GM12878 (cell line): ENCODE measurements around the gene FBXO42. TPM values are rescaled to one million over a fixed set of nuclear protein-coding genes. Genes with fewer than 3 reads are reported as not detected.

Experiments
- ATAC-seq: fragments of 200-7000 bp; cut with Tn5 transposase; 3 replicates; pipeline ENCODE4 v1.9.1; 2020; ENCODE audit warnings: mild to moderate bottlenecking, moderate library complexity
- BruUV-seq: library from RNA; stranded (reverse); fragments of 400-500 nt; replicated peaks from 2 replicates; lab custom pipeline; 2021; lab: Mats Ljungman, UMichigan
- CTCF ChIA-PET: fragments of 300-600 bp; sonication (Branson Sonifier 250); formaldehyde crosslinking; extraction: SDS; loops from one replicate; lab custom pipeline; 2021; ENCODE audit warnings: inconsistent platforms; lab: Yijun Ruan, JAX
- POLR2A ChIA-PET: fragments of 350-600 bp; formaldehyde crosslinking; extraction: SDS; loops from one replicate; lab custom pipeline; 2021; ENCODE audit warnings: inconsistent platforms; lab: Charles Lee
- RAD21 ChIA-PET: fragments of 300-600 bp; sonication (Branson Sonifier 250); formaldehyde crosslinking; loops from one replicate; lab custom pipeline; 2023; ENCODE audit warnings: antibody characterized with exemption; ENCODE audit not compliant: unreplicated experiment; lab: Charles Lee
- SMC1A ChIA-PET: fragments of 300-600 bp; sonication (Branson Sonifier 250); formaldehyde crosslinking; loops from one replicate; lab custom pipeline; 2023; ENCODE audit not compliant: unreplicated experiment, uncharacterized antibody; lab: Charles Lee
- DNase-seq: peaks from one replicate; pipeline ENCODE4 v3.0.0-alpha.2; 2011; ENCODE audit warnings: low read depth, low spot score
- FAIRE-seq: peaks from 3 replicates; lab custom pipeline; 2011; peaks lifted over from hg19 to GRCh38; lab: Jason Lieb, UNC
- H2AFZ ChIP-seq: 2 replicates; pipeline ENCODE4 v1.6.0; 2011; ENCODE audit warnings: low read depth, low read length, control low read depth; ENCODE audit not compliant: control insufficient read depth
- H3K27ac ChIP-seq: 2 replicates; pipeline ENCODE4 v1.5.1; 2011; ENCODE audit warnings: control low read depth; ENCODE audit not compliant: control insufficient read depth, insufficient read depth
- H3K27me3 ChIP-seq, 2 experiments: replicated peaks in 1 of 2; 2 replicates each; pipeline versions ENCODE4 v1.6.0 to v1.6.1; 2011; ENCODE audit warnings: low read length in 1 of 2; ENCODE audit not compliant: control insufficient read depth in 2 of 2, insufficient read depth in 2 of 2
- H3K36me3 ChIP-seq, 2 experiments: 2 replicates each; pipeline ENCODE4 v1.5.1; 2011; ENCODE audit warnings: low read length in 1 of 2; ENCODE audit not compliant: control insufficient read depth in 2 of 2, insufficient read depth in 2 of 2
- H3K4me1 ChIP-seq: 2 replicates; pipeline ENCODE4 v1.6.1; 2011; ENCODE audit warnings: mild to moderate bottlenecking, low read length, moderate library complexity, mixed read lengths; ENCODE audit not compliant: control insufficient read depth, insufficient read depth
- H3K4me2 ChIP-seq: 2 replicates; pipeline ENCODE4 v1.6.0; 2011; ENCODE audit warnings: control low read depth; ENCODE audit not compliant: control insufficient read depth, insufficient read depth
- H3K4me3 ChIP-seq: fragments of 200-600 bp; sonication (generic); 2 replicates; pipeline ENCODE4 v1.5.1; 2016
- H3K79me2 ChIP-seq: 2 replicates; pipeline ENCODE4 v1.6.0; 2011; ENCODE audit warnings: low read length; ENCODE audit not compliant: control insufficient read depth, insufficient read depth
- H3K9ac ChIP-seq: 2 replicates; pipeline ENCODE4 v1.8.0; 2011; ENCODE audit warnings: low read length, control low read depth, mixed read lengths; ENCODE audit not compliant: control insufficient read depth, insufficient read depth
- H3K9me3 ChIP-seq: replicated peaks from 3 replicates; pipeline ENCODE4 v1.5.1; 2011; ENCODE audit warnings: mild to moderate bottlenecking, low read length; ENCODE audit not compliant: control insufficient read depth, insufficient read depth
- H4K20me1 ChIP-seq: 2 replicates; pipeline ENCODE4 v1.6.0; 2011; ENCODE audit not compliant: control insufficient read depth, insufficient read depth
- ATF7 ChIP-seq: fragments of 450-650 bp; IDR thresholded peaks from 2 replicates; pipeline ENCODE4 v1.6.1; 2016; ENCODE audit warnings: low read depth, mild to moderate bottlenecking
- E2F8 ChIP-seq: fragments of 450-650 bp; IDR thresholded peaks from 2 replicates; pipeline ENCODE4 v1.6.1; 2018; ENCODE audit warnings: mild to moderate bottlenecking, low read depth, moderate library complexity; ENCODE audit not compliant: partially characterized antibody
- KDM1A ChIP-seq: fragments of 200-600 bp; sonication (generic); IDR thresholded peaks from 2 replicates; pipeline ENCODE4 v1.6.1; 2016; ENCODE audit warnings: borderline replicate concordance
- MYC ChIP-seq: IDR thresholded peaks from 2 replicates; pipeline ENCODE4 v1.6.1; 2011; ENCODE audit warnings: mild to moderate bottlenecking, low read length, moderate library complexity, inconsistent platforms; ENCODE audit not compliant: insufficient read depth, insufficient replicate concordance, insufficient read length, severe bottlenecking
- RAD21 ChIP-seq: IDR thresholded peaks from 2 replicates; pipeline ENCODE4 v1.6.1; 2011; ENCODE audit warnings: mild to moderate bottlenecking, low read depth, low read length, moderate library complexity; ENCODE audit not compliant: insufficient read depth
- RELB ChIP-seq: fragments of 450-650 bp; IDR thresholded peaks from 2 replicates; pipeline ENCODE4 v1.6.1; 2017; ENCODE audit warnings: low read depth, mild to moderate bottlenecking, moderate library complexity
- RUNX3 ChIP-seq: IDR thresholded peaks from 2 replicates; pipeline ENCODE4 v1.6.1; 2012; ENCODE audit warnings: low read length, inconsistent platforms
- YY1 ChIP-seq: IDR thresholded peaks from 2 replicates; pipeline ENCODE4 v1.6.1; 2011; ENCODE audit warnings: low read depth, mild to moderate bottlenecking, low read length
- ZBTB11 ChIP-seq: fragments of 450-650 bp; formaldehyde crosslinking; IDR thresholded peaks from 2 replicates; pipeline ENCODE4 v1.5.0; 2022; ENCODE audit warnings: mild to moderate bottlenecking, missing genetic modification characterization
- WGBS: methylation state at CpG from one replicate; pipeline ENCODE4 v1.1.6; 2016; ENCODE audit warnings: low lambda C conversion rate; ENCODE audit not compliant: insufficient replicate concordance, insufficient coverage; ENCODE audit errors: missing lambda C conversion rate; 5-methylcytosine and 5-hydroxymethylcytosine counted together
- in situ Hi-C: fragments of 300-500 bp; cut with MboI; formaldehyde crosslinking; loops from 9 replicates; pipeline ENCODE4 v1.14.3; 2018; ENCODE audit warnings: mixed read lengths
- intact Hi-C: fragments of 100-400 bp; cut with micrococcal nuclease; formaldehyde crosslinking; loops from one replicate; pipeline ENCODE4 v1.14.2; 2022; ENCODE audit not compliant: unreplicated experiment
- polyA plus RNA-seq, 11 experiments: library from polyadenylated mRNA; depleted of rRNA in 4 of 11; unstranded in 6 of 11; stranded (reverse) in 5 of 11; fragments of >200 nt; fragmentation: Nextera tagmentation in 4 of 11; fragmentation: Illumina TruSeq in 1 of 11; extraction: Ambion mirVana in 4 of 11; extraction: Trizol in 1 of 11; gene quantifications; 1 replicate in 1 of 11; 2 replicates in 10 of 11; pipeline versions ENCODE4 v1.2.1 to v1.2.3, GENCODE V29; 2011 to 2016; ENCODE audit warnings: inconsistent platforms in 2 of 11, missing spikeins in 2 of 11, low read depth in 1 of 11
- total RNA-seq, 4 experiments: library from RNA; depleted of rRNA in 3 of 4; stranded (reverse); fragments of >200 nt in 3 of 4; fragmentation: Illumina TruSeq in 1 of 4; extraction: Trizol in 1 of 4; gene quantifications; 2 replicates each; pipeline versions ENCODE4 v1.2.1 to v1.2.3, GENCODE V29; 2013 to 2021

The FBXO42 gene
- total and polyA plus RNA-seq, 10 of the 15 experiments (the other 5 are each of a cell fraction or from before 2014, with no cell fraction given) = 6.1 to 23.8 (median 15.2) TPM

GRCh38 chr1:16244650-16245285 is 107.5 kb downstream of the FBXO42 start (continued):
- no peak for TF ChIP-seq E2F8

- Histone ChIP-seq H3K9ac (no peak overlapping the region), H3K79me2 (no peaks in the 10 kb centered on the region), H2AFZ (no peak overlapping the region), H3K36me3 (peaks cover 4% of the 10 kb centered on the region in 2 experiments; a peak in 1 of 4 replicates), H3K4me2 (no peak overlapping the region), H3K4me3 (no peak overlapping the region), H3K4me1 (peaks cover 11% of the 10 kb centered on the region), H4K20me1 (no peaks in the 10 kb centered on the region), H3K27ac (no peak overlapping the region), H3K27me3 (no peaks in the 10 kb centered on the region), H3K9me3 (no peaks in the 10 kb centered on the region)
- FAIRE-seq (peak; percentile 77), ATAC-seq (peak; percentile 88), DNase-seq (peak; percentile 21)
- CTCF ChIA-PET = interaction anchor here (0.7 to 4.7 kb wide), 18 partner anchors 8 to 199 kb away, joined by 3 to 40 read pairs (median 4); partner anchors contain the start of genes FAM131C and FBXO42
- 35% methylated on average over 8 of the region's 8 CpGs for WGBS
- SMC1A ChIA-PET = interaction anchor here (0.9 to 3.6 kb wide), 11 partner anchors 10 to 165 kb away, joined by 3 to 22 read pairs (median 4); no protein-coding TSS in a partner anchor
- in situ Hi-C loops (loop anchor here (5.0 kb wide), 1 partner anchor 167 kb away; no protein-coding TSS in a partner anchor), intact Hi-C loops (loop anchor here (1.0 kb wide), 2 partner anchors 57 to 162 kb away; no protein-coding TSS in a partner anchor)
- POLR2A ChIA-PET = no interaction called here
- BruUV-seq = TSS peak; percentile 19
- RAD21 ChIA-PET = interaction anchor here (0.7 to 2.4 kb wide), 10 partner anchors 21 to 165 kb away, joined by 3 to 18 read pairs (median 4); no protein-coding TSS in a partner anchor
- TF ChIP-seq KDM1A (no peak), MYC (no peak), RAD21 (peak; percentile 93), RELB (no peak), ATF7 (no peak), YY1 (peak; percentile 46; the same call in 1 of the 2 replicates), RUNX3 (no peak), ZBTB11 (no peak)
These were observed 108.2 kb downstream of the FBXO42 start for GRCh38 chr1:16243936-16244649.
